Stromal cell of bone marrow (primary cell): ENCODE results near the gene ADGRE3.
"Not testable (repeated sequence)": the region's sequence is repeated elsewhere in the genome, so short reads cannot be mapped to it uniquely, and the experiment has no call there.

Experiments used
- DNase-seq: peaks from one replicate; pipeline ENCODE4 v3.0.0-alpha.2; 2012; ENCODE audit warnings: low read depth

The ADGRE3 gene

DNA sequence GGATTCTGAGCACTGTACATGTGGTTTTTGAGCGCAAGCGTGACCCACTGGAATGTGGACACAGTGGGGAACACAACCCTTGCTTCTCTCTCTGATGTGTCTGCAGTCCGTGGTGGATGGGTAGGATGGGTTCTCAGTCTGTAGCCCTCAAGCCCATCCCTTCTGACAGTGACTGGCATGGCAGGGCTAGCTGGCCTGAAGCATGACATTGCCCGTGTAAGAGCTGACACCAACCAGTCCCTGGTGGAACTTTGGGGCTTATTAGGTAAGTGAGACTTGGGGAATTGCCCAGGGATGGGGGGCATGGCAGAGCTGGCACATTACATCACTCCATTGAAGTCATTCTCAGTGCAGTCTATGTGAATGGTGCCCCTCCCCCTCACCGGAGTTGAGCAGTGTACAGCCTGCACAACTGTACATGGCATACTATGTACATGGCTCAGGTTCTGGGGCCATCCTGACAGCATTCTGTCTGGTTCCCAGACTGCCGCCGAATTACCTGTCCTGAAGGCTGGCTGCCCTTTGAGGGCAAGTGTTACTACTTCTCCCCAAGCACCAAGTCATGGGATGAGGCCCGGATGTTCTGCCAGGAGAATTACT is 75.0 kb downstream of the ADGRE3 start:
- DNase-seq, result no peak

DNA sequence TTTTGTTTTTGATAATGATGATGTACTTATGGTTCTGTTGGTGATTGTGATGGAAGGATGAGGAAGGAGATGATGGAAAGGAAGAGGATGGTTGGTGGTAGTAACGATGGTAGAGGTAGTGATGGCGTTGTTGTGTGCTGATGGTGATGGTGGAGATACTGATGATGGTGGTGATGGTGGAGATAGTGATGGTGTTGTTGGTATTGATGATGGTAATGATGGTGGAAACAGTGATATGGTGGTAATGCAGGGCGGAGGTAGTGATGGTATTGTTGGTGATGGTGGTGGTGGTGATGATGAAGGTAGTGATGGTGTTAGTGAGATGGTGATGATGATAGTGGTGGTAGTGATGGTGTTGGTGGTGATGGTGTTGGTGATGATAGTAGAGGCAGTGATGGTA is 79.1 kb downstream of the ADGRE3 start:
- no peak for DNase-seq

DNA sequence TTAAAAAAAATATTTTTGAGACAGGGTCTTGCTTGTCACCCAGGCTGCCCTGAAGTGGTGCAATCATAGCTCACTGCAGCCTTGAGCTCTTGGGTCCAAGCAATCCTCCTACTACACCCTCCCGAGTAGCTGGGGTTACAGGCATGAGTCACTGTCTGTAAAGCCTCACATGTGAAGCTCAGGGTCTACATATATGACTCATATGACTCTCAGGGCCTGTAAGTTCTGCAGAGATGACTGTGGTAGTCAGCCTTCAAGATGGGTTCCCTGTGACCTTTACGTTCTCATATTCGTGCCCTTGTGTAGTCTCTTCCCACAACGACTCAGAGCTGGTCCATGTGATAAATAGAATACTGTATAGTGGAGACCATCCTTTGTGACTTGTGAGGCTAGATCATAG is 85.2 kb downstream of the ADGRE3 start:
- DNase-seq, result not testable (repeated sequence)

DNA sequence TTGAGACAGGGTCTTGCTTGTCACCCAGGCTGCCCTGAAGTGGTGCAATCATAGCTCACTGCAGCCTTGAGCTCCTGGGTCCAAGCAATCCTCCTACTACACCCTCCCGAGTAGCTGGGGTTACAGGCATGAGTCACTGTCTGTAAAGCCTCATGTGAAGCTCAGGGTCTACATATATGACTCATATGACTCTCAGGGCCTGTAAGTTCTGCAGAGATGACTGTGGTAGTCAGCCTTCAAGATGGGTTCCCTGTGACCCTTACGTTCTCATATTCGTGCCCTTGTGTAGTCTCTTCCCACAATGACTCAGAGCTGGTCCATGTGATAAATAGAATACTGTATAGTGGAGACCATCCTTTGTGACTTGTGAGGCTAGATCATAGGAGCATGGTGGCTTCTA is 89.5 kb downstream of the ADGRE3 start:
- DNase-seq, result peak; percentile 35

DNA sequence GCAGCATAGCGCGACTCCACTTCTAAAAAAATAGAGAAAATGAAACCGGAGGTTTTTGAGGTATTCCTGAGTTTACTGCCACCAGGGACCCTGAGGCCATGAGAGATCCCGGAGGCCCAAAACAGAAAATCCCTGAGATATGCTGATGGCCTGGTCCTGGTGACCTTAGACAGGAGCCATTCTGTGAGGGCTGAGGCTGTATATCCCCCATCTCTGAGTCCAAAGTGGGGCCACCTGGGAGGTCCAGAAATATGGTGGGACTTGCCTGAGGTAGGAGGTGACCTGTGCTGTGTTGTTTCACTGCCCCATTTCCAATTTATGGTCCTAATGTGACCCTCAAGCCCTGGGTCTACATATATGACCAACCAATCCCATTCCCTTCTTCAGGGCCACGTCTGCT is 90.3 kb downstream of the ADGRE3 start:
- not testable (repeated sequence) for DNase-seq

DNA sequence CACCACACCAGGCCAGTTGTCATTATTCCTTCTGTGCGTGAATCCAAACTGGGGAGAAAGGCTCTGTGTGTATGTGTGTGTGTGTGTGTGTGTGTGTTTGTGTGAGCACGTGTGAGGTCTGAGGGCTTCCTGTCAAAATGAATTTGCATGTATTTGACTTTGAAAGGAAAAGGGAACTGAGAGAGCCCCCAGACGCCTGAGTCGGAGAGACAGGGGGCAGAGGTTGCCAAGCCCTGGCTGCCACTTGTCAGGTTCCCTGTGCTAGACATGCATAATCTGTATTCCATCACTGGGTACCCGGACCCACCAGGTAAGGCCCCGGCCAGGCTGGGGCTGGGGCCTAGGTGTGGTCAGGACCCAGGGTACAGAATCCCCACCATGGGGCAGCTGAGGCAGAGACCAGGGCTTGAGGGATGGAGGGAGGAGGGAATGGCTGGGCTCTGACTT is 91.7 kb downstream of the ADGRE3 start, which contains the start of gene CLEC17A:
Gene CLEC17A, plus strand, starts transcription at position 191 of the 447 bp plus-strand sequence. Its CDS starts 77 bp downstream, at position 268.
- DNase-seq, result no peak

DNA sequence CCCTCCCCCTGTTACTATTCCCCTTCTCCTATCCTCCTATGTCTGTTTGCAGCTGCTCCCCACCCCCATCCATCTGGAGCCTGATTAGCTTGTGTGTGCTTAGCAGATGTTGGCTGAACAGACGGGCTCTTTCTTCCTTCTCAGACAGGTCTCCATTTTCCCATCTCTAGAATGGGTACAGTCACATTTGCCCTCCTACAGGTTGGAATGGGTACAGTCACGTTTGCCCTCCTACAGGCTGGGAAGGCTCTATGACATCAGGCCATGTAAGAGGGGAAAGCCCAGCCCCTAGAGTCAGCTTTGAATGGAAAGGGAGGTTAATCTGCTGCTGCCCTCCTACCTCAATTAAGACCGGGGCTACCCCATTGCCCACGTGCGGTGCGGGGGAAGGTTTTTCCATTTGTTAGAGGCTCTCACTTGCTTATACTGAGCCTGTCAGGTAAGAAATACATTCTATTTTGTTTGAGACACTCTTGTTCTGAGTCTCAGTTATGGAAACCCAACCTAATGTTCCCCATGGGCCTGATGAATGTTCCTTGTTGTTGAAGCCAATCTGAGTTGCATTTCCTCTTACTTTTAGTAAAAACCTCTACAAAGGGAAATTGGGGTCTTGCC is 93.9 kb downstream of the ADGRE3 start:
- no peak for DNase-seq

DNA sequence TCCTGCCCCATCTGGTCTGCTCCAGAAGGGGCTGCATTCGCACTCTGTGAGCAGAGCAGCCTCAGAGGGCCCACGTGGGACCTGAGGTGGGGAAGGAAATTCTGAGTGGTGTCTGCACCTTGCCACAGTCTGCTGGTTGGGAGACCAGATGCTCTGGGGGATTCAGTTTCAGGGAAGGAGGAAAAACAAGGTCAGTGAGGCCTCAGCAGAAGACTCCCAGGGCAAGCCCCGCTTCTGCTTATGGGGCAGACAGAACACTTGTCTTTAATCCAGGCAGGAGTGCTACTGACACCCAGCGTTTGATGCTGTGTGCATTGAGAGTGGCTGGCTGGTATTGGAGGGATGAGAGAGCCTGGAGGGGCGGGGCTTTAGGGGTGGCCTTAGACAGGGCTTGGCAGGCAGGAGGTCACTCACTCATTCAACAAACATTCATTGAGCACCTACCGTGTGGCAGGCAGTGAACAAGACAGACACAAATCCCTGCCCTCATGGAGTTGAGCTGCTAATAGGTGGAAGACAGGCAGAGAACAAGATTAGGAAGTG is 96.7 kb downstream of the ADGRE3 start:
- no peak for DNase-seq

DNA sequence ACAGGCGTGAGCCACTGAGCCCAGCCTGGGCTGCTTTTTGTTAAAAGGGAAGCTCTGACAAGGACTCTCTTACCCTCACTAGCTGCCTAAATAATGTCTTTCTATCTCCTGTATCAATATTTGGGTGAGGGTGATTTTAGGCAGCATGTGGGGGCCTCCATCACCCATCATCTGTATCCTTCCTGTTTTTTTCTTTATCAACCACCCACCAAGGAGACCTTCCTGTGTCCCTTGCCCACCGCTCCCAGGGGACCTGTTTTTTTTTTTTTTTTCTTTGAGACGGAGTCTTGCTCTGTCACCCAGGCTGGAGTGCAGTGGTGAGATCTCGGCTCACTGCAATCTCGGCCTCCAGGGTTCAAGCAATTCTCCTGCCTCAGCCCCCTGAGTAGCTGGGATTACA is 97.4 kb downstream of the ADGRE3 start:
- DNase-seq, result no peak

DNA sequence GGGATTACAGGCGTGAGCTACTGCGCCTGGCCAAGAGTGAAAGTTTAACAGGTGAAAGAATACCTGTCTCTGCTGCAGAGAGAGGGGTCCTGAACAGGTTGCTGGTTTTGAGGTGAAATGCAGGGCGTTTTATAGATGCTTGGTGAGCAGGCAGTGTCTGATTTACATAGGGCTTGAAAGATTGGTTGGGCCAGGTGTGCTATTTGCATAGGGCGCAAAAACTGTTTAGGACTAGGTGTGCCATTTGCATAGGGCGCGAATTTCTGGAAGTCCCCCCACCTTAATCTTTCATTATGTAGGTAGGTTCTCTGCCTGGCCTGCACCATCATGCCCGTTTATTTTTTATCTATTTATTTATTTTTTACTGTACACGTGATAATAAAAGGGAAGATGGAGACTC is 98.3 kb downstream of the ADGRE3 start:
- DNase-seq, result no peak

DNA sequence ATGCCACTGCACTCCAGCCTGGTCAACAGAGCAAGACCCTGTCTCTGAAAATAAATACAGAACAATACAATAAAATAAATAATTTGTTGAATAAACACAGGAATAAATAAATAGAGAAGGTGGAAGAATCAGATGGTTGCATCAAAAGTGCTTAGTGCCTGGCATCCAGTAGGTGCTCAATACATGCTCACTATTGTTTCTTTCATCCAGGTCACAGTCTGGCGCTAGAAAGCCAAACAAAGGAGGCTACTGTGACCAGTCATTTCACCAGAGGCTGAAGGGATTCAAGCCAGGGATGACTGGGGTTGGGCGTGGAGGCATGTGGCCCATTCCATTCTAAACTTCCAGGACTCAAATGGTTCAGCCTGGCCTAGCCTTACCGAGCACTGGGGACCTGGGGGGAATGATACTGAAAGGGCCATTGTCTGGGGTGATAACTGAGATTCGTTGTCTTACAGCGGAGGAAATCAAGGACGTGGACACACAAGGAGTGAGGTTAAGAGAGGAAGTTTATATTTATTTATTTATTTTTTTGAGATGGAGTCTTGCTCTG is 99.1 kb downstream of the ADGRE3 start:
- no peak for DNase-seq

DNA sequence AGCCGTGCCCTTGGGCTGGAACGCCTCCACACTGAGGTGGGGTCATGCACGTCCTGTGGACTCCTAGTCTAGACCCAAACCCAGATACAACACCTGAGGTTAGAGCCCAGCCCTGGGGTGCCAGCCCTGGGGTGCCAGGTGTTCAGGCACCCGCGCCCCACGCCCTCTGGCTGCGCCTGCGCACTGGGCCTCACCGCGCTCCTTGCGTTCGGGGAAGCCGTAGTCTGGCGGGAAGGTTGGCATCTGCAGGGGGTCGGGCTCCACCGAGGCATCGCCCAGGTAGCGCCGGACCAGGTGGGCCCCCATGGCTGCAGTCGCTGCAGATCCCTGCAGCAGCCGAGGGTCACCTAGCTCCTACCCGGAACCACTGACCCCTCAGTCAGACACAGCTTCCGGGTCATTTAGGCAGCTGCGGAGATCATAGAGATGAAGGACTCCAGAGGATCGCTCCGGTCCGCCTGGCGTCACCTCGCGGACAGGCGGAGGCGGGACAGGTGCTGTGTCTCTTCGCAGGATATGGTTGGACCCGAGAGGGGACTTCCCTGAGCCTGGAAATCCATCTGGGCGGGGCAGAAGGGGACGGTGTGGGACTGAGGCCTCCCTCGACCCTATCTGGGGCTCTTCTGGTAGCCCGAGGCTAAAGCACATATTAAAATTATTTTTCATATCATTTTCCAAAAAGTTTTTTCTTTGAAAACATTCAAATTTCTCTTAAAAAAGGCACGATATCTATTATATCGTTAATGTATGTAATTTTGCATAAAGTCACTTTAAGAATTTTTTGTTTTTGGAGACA is 102.8 kb downstream of the ADGRE3 start, which contains the start of gene NDUFB7:
Gene NDUFB7, minus strand, starts transcription at position 372 of the 796 bp plus-strand sequence. Its CDS starts 66 bp downstream, at position 306.
- peak; percentile 88 for DNase-seq

DNA sequence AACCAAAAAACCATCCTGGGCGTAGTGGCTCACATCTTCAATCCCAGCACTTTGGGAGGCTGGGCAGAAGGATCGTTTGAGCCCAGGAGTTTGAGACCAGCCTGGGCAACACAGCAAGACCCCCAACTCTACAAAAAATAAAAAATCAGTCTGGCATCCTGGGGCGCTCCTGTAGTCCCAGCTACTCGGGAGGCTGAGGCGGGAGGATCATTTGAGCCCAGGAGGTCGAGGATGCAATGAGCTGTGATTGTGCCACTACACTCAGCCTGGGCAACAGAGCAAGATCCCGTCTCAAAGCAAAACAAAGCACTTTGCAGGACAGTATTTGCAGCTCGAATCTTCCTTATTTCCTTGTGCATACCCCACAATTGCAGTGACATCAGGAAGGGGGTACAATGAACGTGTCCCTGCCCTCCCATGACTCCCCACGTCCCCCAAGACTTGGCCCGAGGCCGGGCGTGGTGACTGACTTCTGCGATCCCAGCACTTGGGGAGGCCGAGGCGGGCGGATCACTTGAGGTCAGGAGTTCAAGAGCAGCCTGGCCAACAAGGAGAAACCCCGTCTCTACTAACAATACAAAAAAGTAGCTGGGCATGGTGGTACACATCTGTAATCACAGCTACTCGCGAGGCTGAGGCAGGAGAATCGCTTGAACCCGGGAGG is 103.6 kb downstream of the ADGRE3 start:
- no peak for DNase-seq
